ENCODE measurements around the gene VAC14.
A peak's percentile ranks its signal among the peaks of the same experiment; 100 is the strongest.

Gene VAC14

GRCh38 chr16:70689035-70689969 is 111.7 kb downstream of the VAC14 start:
- DNase-seq = no peak

DNA sequence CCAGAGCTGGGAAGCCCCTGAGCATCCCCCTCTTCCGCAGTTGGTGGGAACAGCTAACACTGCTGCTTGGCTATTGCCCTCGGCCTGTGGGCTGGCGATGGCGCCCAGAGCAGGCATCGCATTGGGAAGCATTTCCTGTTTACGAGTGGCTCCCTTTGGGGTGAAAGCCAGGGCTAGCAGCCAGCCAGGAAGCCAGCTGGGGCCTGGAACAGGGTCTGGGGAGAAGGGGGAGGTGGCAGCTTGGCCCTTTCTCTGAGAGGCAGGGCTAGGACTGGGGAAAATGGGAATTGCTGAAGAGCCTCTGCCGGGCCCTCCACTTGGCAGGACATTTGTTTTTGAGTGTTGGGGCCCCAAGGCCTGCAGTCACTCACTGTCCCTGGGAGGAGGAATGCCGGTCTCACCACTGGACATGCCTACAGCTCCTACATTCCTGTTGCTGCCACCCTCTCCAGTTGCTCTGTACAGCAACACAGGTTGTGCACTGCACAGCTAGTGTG is 112.7 kb downstream of the VAC14 start:
- DNase-seq = no peak

DNA sequence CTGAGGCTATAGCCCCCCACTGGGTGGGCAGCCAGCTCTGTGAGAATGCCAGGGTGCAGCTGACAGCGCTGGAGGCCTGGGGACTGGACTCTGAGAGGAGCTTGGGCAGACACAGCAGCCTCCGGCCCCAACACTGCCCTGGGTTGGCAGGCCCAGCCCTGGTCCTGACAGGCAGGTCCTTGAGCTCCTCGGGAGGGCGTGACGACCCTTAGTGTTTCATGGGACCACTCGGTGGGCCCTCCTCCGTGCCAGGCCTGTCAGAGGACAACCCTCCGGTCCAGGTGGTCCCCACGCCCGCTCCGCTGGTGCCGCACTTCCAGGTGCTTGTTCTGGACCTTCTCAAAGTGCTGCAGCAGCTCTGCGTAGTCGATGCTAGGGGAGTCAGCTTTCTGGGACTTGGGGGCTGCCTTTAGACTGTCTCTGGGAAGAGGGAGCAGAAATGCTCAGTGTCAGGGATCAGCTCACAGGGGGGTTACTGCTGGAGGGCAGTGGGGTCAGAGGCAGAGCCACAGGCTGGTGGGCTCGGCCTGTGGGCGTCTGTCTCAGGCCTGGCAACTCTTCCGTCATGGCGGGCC is 113.2 kb downstream of the VAC14 start:
- DNase-seq = no peak

GRCh38 chr16:70687102-70687511 is 113.9 kb downstream of the VAC14 start:
- DNase-seq = peak; percentile 40

DNA sequence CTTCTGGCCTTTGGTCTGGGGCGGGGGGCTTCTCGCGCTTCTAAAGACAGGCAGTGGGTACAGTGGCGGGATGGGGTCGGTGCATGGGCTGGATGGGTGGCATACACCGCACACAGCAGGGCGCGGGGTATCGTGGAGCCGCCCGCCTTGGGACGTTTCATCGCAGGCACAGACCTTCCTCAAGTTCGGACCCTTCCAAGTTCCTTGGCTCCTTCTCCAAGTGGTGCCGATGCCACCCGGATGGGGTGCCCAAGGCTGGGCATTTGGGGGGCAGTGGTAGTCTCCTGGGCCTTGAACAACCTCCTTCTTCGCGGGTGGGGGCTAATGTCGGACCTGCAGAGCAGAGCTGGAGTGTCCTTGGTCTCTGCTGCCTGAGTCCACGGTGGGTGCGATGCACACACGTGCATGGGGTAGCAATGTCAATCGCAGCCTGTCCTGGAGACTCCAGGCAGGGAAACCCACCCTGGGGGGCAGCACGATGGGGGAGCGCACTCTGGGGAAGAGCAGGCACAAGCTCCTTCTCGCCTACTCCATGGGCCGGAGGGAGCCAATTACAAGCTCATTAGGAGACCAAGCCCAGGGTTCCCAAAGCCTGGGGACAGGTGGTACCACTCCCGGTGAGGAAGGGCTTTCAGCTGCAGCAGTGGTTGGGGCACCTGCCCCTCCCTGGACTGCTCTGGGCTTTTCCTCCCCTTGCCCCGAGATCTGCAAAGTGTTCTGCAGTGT is 114.4 kb downstream of the VAC14 start:
- DNase-seq = peak; percentile 73

GRCh38 chr16:70685938-70686375 is 115.0 kb downstream of the VAC14 start, which contains the start of gene MTSS2:
Gene MTSS2, minus strand, starts transcription at chr16:70686053. Its CDS starts 262 bp downstream, at chr16:70685791.
- DNase-seq = peak; percentile 89

DNA sequence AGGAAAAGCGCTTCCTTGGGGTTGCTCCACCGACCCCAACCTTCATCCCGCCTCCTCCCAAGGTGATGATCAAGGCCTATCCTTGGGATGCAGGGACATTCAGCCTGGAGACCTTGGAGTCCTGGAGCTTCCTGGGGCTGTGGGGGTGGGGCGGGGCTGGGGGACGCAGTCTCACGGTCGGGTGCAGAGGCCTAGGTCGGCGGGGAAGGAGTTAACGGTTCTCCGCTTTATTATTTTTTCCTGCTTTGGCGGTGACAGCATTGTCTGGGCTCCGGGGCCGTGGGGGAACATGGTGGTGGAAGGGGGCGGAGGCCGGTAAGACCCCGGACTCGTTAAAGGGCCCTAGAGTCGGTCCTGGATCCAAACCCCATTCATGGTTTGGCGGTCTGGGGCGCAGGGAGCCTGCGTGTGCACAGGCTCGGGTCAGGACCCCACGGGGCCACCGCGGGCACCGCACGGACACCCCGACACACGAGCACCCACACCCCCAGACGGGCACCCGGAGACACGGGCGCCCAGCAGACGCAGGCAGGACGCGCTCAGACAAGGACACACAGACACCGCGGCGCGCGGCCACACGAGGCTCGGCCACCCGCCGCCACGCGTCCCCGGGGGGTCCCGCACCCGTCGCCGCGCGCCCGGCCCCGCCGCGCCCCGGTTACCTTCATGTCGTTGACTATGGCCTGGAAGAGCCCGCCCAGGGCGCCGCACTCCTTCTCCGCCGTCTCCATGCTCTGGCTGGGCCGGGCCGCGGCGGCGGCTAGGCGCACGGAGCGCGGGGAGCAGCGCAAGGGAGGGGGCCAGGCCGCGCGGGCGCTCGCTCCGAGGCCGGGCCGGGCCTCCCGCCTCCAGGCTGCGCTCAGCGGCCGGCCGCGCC is 115.7 kb downstream of the VAC14 start:
- DNase-seq = peak; percentile 47

- DNase-seq = no peak
These were observed 116.6 kb downstream of the VAC14 start for GRCh38 chr16:70684146-70685060.

- DNase-seq = no peak
These were observed 117.6 kb downstream of the VAC14 start for GRCh38 chr16:70683146-70683944.

GRCh38 chr16:70682239-70683145 is 118.5 kb downstream of the VAC14 start:
- no peak for DNase-seq

- no peak for DNase-seq
These were observed 119.3 kb downstream of the VAC14 start for GRCh38 chr16:70681382-70682238.

DNA sequence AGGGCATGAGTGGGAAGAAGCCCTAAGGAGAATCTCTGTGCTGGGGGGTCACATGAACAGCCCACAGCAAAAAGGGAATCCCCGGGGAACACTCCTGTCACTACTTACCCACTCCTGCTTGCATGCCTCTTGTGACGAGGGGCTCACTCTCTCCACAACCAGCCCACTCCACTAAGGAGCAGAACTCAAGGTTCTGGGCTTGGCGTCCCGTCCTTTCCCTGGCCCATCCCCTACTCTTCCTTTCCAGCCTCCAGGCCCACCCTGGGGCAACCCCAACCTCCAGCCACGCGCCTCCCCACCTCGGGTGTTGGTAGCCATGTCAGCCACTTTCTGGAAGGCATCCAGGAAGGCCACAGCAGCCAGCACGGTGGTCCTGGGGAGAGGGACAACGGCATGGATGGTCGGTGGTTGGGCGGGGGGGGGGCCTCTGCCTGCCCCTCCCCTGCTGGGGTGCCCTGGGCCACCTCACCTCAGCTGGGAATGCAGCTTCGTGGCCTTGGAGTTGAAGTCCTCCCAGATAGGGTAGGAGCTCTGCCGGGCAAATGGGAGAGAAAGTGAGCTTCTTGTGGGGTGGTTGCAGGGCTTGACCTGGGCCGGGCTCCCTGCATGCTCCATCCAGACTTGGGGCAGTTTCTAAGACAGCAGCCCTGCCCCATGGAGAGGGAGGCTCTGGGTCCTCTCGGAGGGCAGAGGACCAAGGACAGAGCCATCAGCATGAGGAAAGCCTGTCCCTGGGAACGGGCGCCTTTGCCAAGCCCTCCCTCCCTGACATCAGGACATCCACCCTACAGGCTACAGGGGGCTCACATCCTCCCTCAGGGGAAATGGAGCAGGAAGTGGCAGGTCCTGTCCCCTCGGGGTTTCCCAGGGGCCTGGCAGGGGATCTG is 120.2 kb downstream of the VAC14 start:
- no peak for DNase-seq

GRCh38 chr16:70679671-70680494 is 121.1 kb downstream of the VAC14 start:
- peak; percentile 28 for DNase-seq

DNA sequence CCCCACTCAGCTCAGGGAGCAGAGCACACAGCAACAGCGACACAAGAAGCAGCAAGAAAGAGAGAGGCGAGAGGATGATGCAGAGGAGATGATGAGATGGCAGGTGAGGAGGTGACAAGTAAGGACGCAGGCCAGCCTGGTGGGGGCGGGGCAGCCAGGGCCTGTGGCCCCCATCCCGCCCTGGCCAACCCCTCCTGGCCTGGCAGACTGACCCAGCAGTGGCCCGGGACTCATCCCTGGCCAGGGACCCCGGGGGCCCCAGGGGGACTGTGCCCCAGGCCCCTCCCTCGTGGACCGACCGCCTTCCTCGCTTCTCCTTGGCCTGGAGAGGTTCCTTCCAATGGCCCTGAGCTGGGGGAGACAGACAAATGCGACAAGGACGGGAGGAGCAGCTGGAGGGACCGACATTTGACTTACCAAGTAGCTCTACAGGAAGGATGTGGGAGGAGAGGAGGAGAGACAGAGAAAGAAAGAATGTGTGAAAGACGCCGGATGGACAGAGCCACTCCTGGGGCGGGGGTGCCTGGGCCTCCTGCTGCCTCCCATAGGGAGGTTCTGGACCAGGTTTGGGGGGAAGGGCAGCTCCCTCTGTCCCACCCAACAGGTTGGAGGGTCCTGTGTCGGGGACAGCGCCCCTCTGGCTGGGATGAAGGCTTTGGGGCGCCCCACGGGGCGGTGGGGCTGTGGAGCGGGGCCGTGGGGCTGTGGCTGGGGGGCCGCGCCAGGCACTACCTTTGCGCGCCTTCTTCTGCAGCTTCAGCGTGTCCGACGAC is 121.9 kb downstream of the VAC14 start:
- no peak for DNase-seq
